Measurements from ENCODE around the gene DCLRE1B.

The DCLRE1B gene

DNA sequence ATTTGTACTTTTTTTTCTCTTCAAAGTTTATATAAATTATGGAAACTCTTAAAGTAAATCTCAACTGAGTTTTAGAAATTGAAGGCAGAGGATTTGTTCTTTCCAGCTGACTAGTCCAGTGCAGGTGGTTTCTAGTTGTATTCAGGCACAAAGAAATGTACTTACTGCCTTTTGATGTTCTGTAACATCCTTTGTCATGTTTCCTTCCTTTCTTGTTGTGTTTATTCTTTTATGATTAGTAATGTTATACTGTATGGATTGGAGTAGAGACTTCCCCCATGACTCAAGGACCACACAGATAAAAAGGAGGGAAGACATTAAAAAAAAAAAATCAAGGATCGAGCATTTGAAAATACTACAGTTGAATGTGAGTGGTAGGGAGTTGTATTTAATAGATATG, 32.0 kb downstream of the DCLRE1B start:
- H3K4me3 ChIP-seq (replicated peaks; ENCODE audit: low read depth, low read length), result no peak overlapping the region
- TF ChIP-seq, protein P1, sequence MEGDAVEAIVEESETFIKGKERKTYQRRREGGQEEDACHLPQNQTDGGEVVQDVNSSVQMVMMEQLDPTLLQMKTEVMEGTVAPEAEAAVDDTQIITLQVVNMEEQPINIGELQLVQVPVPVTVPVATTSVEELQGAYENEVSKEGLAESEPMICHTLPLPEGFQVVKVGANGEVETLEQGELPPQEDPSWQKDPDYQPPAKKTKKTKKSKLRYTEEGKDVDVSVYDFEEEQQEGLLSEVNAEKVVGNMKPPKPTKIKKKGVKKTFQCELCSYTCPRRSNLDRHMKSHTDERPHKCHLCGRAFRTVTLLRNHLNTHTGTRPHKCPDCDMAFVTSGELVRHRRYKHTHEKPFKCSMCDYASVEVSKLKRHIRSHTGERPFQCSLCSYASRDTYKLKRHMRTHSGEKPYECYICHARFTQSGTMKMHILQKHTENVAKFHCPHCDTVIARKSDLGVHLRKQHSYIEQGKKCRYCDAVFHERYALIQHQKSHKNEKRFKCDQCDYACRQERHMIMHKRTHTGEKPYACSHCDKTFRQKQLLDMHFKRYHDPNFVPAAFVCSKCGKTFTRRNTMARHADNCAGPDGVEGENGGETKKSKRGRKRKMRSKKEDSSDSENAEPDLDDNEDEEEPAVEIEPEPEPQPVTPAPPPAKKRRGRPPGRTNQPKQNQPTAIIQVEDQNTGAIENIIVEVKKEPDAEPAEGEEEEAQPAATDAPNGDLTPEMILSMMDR (IDR thresholded peaks at IDR 0.05; ENCODE audit: low read depth, low read length, missing control alignments), result no peak
- no peak for DNase-seq (ENCODE audit: extremely low read depth, low read depth)

DNA sequence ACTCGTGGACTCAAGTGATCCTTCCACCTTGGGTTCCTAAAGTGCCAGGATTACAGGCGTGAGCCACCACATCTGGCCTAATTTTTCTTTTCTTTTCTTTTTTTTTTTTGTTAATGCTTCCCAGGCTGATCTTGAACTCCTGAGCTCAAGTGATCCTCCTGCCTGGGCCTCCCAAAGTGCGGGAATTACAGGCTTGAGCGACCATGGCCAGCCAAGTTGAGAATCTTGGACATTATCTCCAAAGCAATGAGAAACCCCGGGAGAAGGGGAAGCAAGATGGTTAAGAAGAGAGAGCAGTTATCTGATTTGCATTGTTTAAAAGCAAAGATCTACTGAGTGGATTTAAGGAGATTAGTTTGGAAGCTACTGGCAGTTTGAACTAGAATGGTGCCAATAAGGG, 33.1 kb downstream of the DCLRE1B start:
- TF ChIP-seq, protein P1 (IDR thresholded peaks at IDR 0.05; ENCODE audit: low read depth, low read length, missing control alignments), result no peak
- no peak for DNase-seq (ENCODE audit: extremely low read depth, low read depth)
- H3K4me3 ChIP-seq (replicated peaks; ENCODE audit: low read depth, low read length), result no peak overlapping the region

DNA sequence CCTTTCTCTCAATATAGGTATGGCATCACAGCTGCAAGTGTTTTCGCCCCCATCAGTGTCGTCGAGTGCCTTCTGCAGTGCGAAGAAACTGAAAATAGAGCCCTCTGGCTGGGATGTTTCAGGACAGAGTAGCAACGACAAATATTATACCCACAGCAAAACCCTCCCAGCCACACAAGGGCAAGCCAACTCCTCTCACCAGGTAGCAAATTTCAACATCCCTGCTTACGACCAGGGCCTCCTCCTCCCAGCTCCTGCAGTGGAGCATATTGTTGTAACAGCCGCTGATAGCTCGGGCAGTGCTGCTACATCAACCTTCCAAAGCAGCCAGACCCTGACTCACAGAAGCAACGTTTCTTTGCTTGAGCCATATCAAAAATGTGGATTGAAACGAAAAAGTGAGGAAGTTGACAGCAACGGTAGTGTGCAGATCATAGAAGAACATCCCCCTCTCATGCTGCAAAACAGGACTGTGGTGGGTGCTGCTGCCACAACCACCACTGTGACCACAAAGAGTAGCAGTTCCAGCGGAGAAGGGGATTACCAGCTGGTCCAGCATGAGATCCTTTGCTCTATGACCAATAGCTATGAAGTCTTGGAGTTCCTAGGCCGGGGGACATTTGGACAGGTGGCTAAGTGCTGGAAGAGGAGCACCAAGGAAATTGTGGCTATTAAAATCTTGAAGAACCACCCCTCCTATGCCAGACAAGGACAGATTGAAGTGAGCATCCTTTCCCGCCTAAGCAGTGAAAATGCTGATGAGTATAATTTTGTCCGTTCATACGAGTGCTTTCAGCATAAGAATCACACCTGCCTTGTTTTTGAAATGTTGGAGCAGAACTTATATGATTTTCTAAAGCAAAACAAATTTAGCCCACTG, 35.5 kb downstream of the DCLRE1B start:
- no peak for DNase-seq (ENCODE audit: extremely low read depth, low read depth)
- TF ChIP-seq, protein P1 (IDR thresholded peaks at IDR 0.05; ENCODE audit: low read depth, low read length, missing control alignments), result no peak
- H3K4me3 ChIP-seq (replicated peaks; ENCODE audit: low read depth, low read length), result no peak overlapping the region

DNA sequence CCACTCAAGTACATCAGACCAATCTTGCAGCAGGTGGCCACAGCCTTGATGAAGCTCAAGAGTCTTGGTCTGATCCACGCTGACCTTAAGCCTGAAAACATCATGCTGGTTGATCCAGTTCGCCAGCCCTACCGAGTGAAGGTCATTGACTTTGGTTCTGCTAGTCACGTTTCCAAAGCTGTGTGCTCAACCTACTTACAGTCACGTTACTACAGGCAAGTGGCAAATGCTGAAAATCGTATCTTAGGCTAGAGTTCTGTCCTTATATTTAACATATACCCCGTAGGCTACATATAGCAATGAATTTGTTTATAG, 36.1 kb downstream of the DCLRE1B start:
- TF ChIP-seq, protein P1 (IDR thresholded peaks at IDR 0.05; ENCODE audit: low read depth, low read length, missing control alignments), result no peak
- DNase-seq (ENCODE audit: extremely low read depth, low read depth), result no peak
- H3K4me3 ChIP-seq (replicated peaks; ENCODE audit: low read depth, low read length), result no peak overlapping the region

DNA sequence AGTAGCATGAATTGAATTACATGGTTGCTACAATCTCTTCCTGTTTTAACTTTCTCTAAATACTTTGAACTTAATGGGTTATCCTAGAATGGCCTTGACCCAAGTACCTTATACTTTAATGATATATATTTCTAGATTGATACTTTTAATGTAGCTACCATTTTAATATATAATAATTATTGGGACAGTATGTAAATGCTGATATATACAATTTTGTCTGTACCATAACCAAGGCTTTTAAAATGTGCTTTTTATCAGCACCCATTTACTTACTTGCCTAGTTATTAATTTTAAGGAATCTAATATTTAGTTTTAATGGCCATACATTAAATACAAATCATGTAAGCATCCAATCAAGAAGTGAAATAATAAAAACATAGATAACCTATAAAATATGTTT, 37.4 kb downstream of the DCLRE1B start:
- no peak overlapping the region for H3K4me3 ChIP-seq (replicated peaks; ENCODE audit: low read depth, low read length)
- TF ChIP-seq, protein P1 (IDR thresholded peaks at IDR 0.05; ENCODE audit: low read depth, low read length, missing control alignments), result no peak
- no peak for DNase-seq (ENCODE audit: extremely low read depth, low read depth)

DNA sequence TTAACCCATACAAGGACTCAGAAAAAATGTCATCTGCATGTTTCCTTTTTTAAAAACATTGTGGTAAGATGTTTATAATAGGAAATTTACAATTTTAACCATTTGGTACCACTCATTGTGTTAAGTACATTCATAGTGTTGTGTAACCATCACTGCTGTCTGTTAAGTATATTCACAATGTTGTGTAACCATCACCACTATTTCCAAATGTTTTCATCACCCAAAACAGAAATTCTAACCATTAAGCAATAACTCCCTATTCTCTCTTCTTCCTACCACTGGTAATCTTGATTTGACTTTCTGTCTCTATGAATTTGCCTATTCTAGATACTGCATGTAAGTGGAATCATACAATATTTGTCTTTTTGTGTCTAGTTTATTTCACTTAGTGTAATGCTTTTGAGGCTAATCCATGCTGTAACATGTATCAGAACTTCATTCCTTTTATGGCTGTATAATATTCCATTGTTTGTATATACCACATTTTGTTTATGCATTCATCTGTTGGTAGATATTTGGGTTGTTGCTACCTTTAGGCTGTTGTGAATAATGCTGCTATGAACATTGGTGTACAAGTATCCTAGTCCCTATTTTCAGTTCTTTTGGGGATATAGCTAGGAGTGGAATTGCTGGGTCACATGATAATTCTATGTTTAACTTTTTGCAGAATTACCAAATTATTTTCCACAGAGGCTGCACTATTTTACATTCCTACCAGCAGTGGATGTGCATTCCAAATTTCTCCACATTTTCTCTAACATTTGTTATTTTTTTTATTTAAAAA, 38.1 kb downstream of the DCLRE1B start:
- H3K4me3 ChIP-seq (replicated peaks; ENCODE audit: low read depth, low read length), result no peak overlapping the region
- DNase-seq (ENCODE audit: extremely low read depth, low read depth), result no peak

More for the DNA sequence above, 38.1 kb downstream of the DCLRE1B start:
- TF ChIP-seq, protein P1 (IDR thresholded peaks at IDR 0.05; ENCODE audit: low read depth, low read length, missing control alignments), result no peak
